Upper lobe of left lung (tissue), 4 donors: ENCODE data around the gene SPDYE16.
"Not testable (repeated sequence)": the region's sequence is repeated elsewhere in the genome, so short reads cannot be mapped to it uniquely, and the experiment has no call there.

Experiments
- CTCF ChIP-seq, 6 experiments: fragments of 450-650 bp in 4 of 6; fragments of 200-600 bp in 2 of 6; sonication (generic) in 2 of 6; IDR thresholded peaks; one replicate each; pipeline ENCODE4 v1.5.1; 2016 to 2019; ENCODE audit warnings: antibody characterized with exemption in 6 of 6
- EP300 ChIP-seq, 4 donors: sonication (generic); formaldehyde crosslinking; IDR thresholded peaks; one replicate each; pipeline ENCODE4 v1.5.1; 2017; ENCODE audit warnings: antibody characterized with exemption in 4 of 4, control low read depth in 2 of 4
- POLR2A ChIP-seq, 4 donors: fragments of 450-650 bp; IDR thresholded peaks; one replicate each; pipeline ENCODE4 v1.5.1; 2016 to 2017; ENCODE audit warnings: antibody characterized with exemption in 4 of 4, mild to moderate bottlenecking in 2 of 4
- POLR2AphosphoS5 ChIP-seq, 2 donors: sonication (generic); formaldehyde crosslinking; IDR thresholded peaks; one replicate each; pipeline ENCODE4 v1.5.1; 2017; ENCODE audit warnings: antibody characterized with exemption in 2 of 2

DNA sequence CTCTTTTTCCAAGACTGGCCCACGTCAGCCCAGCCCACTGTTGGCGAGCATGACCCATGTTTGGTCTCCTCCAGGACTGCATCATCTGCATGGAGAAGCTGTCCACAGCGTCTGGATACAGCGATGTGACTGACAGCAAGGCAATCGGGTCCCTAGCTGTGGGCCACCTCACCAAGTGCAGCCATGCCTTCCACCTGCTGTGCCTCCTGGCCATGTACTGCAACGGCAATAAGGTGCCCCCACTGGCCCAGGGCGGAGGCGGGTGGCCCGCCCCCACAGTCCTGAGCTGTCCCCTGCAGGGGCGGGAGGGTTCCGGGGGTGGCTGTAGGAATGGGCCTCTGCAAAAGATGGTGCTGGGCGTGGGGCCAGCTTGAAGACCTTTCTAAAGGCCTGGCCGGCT is 40.9 kb downstream of the SPDYE16 start:
- TF ChIP-seq CTCF, POLR2AphosphoS5, POLR2A, EP300 (IDR thresholded peaks at IDR 0.05): not testable (repeated sequence)
